ENCODE measurements around the gene CTNNBL1. TPM values are rescaled to one million over a fixed set of nuclear protein-coding genes. Genes with fewer than 3 reads are reported as not detected.
A peak's percentile ranks its signal among the peaks of the same experiment; 100 is the strongest.

CTNNBL1 gene
- total RNA-seq, 1 donor from 2014 or later, result 33.3 TPM

GRCh38 chr20:37912874-37913273 lies 219.0 kb downstream of the CTNNBL1 start:
- Histone ChIP-seq H3K4me1 (peaks cover 0 to 4% of the 10 kb centered on the region in 2 donors), H3K9me3 (no peaks in the 10 kb centered on the region), H3K4me3 (no peak overlapping the region), H3K36me3 (no peaks in the 10 kb centered on the region), H3K27ac (no peak overlapping the region), H3K27me3 (peaks cover 8% of the 10 kb centered on the region)
- no peak for TF ChIP-seq CTCF (IDR thresholded peaks at IDR 0.05)
- DNase-seq (ENCODE audit: low spot score in 2 of 2), result no peak
- intact Hi-C loops (cut with DNase I), result no loop called here

- no peak for DNase-seq (ENCODE audit: low spot score in 2 of 2)
Measured at GRCh38 chr20:37913567-37914366, 219.9 kb downstream of the CTNNBL1 start.

GRCh38 chr20:37914367-37914671 lies 220.5 kb downstream of the CTNNBL1 start:
- Histone ChIP-seq H3K27ac (no peak overlapping the region), H3K4me3 (peak overlapping the region; percentile 8 to 35), H3K27me3 (peaks cover 8% of the 10 kb centered on the region), H3K36me3 (no peaks in the 10 kb centered on the region), H3K4me1 (peaks cover 0 to 4% of the 10 kb centered on the region in 2 donors), H3K9me3 (no peaks in the 10 kb centered on the region)
- no peak for TF ChIP-seq CTCF (IDR thresholded peaks at IDR 0.05)
- intact Hi-C loops (cut with DNase I), result no loop called here
- DNase-seq (ENCODE audit: low spot score in 2 of 2), result no peak

More at GRCh38 chr20:37913567-37914366, 219.9 kb downstream of the CTNNBL1 start:
- no peak overlapping the region for H3K27ac ChIP-seq
- H3K9me3 ChIP-seq, result no peaks in the 10 kb centered on the region
- no peak for TF ChIP-seq CTCF (IDR thresholded peaks at IDR 0.05)
- intact Hi-C loops (cut with DNase I), result no loop called here
- H3K4me1 ChIP-seq, result peaks cover 0 to 4% of the 10 kb centered on the region in 2 donors
- no peaks in the 10 kb centered on the region for H3K36me3 ChIP-seq
- no peak overlapping the region for H3K4me3 ChIP-seq
- H3K27me3 ChIP-seq, result peaks cover 8% of the 10 kb centered on the region

- no peak for DNase-seq (ENCODE audit: low spot score in 2 of 2)
- intact Hi-C loops (cut with DNase I), result no loop called here
- Histone ChIP-seq H3K9me3 (no peaks in the 10 kb centered on the region), H3K36me3 (no peaks in the 10 kb centered on the region), H3K27me3 (peaks cover 8% of the 10 kb centered on the region), H3K4me1 (peaks cover 0 to 4% of the 10 kb centered on the region in 2 donors), H3K4me3 (peak overlapping the region; percentile 8 to 35), H3K27ac (no peak overlapping the region)
- TF ChIP-seq CTCF (IDR thresholded peaks at IDR 0.05), result no peak
Measured at GRCh38 chr20:37914672-37915433, 221.0 kb downstream of the CTNNBL1 start.

GRCh38 chr20:37915434-37915787 lies 221.6 kb downstream of the CTNNBL1 start:
- Histone ChIP-seq H3K4me1 (peaks cover 0 to 4% of the 10 kb centered on the region in 2 donors), H3K4me3 (peak overlapping the region in 1 of 2 donors; percentile 35), H3K27me3 (peaks cover 8% of the 10 kb centered on the region), H3K9me3 (no peaks in the 10 kb centered on the region), H3K27ac (no peak overlapping the region), H3K36me3 (no peaks in the 10 kb centered on the region)
- DNase-seq (ENCODE audit: low spot score in 2 of 2), result no peak
- no peak for TF ChIP-seq CTCF (IDR thresholded peaks at IDR 0.05)
- intact Hi-C loops (cut with DNase I), result no loop called here
